Activated T-helper 1 cell treated with Interleukin-2 at 50 U/mL for 16 hours (primary cell): ENCODE measurements around the gene TMEM94.
A peak's percentile ranks its signal among the peaks of the same experiment; 100 is the strongest.

ENCODE experiments used
- DNase-seq: peaks from one replicate; pipeline ENCODE4 v3.0.0-alpha.2; 2020; ENCODE audit warnings: low read depth

TMEM94 gene

GRCh38 chr17:75525806-75526554 lies 69.5 kb downstream of the TMEM94 start:
- DNase-seq: no peak

GRCh38 chr17:75526555-75527270 lies 70.3 kb downstream of the TMEM94 start:
- no peak for DNase-seq

DNA sequence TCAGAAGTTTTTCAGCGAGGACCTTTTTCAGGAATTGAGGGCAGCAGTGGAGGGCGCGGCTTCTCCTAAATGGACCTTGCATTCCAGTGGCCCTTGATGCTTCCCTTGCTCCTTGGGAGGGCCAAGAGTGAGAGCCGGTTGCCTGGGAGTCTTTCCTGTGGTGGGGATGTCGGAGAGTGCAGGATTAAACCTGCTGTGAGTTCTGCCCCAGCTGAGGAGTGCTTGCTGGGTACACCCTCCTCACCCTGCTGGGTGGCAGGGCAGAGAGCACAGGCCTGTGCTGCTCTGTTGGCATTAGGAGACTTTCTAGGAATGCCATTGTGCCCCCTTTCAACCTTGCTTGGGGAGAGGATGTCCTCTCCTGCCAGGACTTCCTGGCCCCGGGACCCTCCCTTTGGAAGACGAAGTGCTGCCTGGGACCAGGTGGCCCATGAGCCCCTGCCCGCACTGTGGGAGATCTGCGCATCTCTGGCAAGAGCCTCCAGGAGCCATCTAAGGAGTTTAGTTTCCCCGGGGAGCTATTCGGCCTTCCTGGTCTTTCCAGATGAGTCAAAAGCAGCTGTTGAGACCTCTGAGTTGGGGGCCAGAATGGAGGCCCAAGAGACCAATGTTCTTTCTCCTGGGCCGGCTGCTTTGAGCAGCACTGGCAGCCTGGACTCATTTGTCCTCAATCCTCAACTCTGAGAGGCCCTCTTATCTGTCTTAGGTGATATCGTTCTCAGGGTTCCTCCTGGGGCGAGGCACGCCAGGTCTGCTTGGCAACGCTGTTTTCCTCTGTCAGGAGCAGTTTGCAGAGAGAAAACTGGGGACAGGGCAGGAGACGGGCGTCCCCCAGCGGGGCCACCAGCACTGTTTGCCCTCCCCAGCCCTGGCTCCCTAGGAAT lies 74.6 kb downstream of the TMEM94 start:
- DNase-seq: no peak

GRCh38 chr17:75531721-75532072 lies 75.3 kb downstream of the TMEM94 start:
- DNase-seq: no peak

DNA sequence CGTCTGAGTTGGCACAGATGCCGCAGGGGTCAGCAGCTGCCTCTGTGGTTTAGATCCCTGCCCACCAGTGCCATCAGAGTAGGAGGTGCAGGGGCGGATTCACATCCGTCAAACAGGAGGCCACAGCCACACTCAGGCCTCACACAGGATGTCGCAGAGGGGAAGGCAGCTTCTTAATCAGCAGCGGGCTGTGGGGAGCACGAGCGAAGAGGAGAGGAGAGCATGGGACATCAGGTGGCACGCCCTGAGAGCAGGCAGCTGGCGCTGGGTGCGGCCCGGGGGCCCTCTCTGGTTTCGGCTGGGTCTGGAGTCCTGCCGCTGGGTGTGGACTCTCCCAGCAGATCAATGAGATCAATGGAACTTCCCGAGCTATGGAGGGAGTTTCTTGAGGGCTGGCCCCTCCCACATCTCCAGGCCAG lies 78.7 kb downstream of the TMEM94 start:
- peak; percentile 41 for DNase-seq

DNA sequence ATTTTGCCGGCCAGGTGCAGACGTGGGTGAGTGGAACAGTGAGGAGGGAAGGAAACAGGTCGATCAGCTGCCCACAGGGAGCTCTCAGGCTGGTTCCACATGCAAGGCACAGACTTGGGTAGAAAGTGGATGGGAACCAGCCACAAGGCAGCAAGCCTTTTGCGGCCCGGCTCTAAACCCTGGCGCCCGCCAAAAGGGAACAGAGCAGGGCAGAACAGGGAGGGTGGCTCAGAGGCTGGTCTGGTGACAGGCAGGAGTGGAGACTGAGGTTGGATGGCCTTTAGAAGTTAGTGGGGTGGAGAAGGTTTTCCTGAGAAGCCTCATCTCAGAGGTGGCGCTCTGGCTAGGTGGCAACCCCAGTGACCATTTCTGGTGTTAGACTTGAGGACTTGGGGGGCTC lies 79.4 kb downstream of the TMEM94 start:
- DNase-seq: no peak

- no peak for DNase-seq
These were observed 79.9 kb downstream of the TMEM94 start for GRCh38 chr17:75536366-75536765.

GRCh38 chr17:75539967-75540729 lies 83.7 kb downstream of the TMEM94 start:
- DNase-seq: no peak

DNA sequence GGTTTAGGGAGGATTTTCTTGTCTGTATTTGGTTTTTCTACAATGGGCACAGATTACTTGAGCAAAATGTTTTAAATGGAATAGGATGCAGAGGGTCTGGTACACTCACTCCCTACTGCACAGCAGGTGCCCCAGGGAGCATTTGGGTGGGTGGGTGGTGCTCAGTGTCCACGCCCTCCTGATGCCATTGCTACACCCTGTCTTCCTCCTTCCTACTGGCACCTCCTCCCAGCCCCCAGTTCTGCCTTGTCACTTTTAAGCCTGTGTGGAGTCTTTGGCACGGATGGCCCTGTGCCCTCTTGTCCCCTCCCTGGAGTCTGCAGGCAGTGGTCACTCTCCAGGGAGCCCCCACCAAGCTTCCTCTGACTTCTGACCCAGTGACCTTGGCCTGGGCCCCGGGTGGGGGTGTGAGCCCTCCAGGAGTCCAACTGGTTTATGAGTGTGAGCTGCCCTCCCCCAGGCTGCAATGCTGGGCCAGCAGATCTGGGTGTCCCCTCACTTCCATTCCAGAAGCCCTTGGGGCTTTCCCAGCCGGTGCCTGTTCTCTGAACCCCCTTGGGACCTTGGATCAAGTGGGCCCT lies 84.6 kb downstream of the TMEM94 start:
- no peak for DNase-seq

- DNase-seq: no peak
These were observed 85.8 kb downstream of the TMEM94 start for GRCh38 chr17:75542229-75542628.

DNA sequence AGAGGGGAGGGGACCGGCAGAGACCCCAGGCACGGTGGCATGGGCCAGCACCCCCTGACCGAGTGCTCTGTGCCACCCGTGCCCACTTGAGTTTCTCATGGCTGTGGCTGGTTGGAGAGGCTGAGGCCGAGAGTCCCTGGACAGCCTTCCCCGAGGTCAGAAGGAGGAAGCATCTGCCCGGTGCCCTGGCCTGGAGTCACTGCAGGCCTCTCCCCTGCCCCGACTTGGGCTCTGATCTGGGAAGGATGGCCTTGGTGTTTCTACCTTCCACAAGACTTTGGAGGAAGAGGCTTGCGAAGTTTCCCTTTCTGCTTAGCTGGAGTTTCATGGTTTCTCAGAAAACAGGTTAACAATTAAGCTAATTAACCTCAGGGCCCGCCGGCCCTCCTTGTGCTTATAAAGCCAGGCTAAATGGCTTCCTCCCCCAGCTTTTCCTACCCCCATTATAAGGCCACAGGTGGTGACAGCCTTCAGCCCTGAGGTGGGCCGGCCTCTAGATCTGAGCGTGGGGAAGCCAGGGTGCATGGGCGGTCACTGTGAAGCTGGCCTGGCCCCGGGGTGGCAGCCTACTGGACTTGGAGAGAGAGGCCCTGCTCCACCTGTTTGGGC lies 86.4 kb downstream of the TMEM94 start:
- no peak for DNase-seq

DNA sequence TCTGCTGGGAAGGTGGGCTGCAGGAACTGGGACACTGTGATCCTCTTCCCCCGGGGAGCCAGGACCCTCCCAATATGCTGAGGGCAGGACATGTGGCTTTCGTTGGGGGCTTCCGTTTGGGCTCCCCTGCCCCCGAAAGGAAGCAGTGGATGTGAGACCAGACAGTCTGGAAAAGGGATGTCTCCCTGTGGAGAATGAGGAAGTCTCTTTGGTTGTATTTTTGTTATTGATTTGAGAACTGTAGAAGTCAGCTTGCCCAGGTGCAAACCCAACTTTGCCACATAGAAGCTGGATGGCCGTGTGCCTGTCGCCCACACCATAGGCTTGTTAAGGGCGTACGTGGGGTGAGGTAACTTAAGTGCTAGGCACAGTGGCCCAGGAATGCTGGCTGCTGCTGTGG lies 87.8 kb downstream of the TMEM94 start:
- DNase-seq: no peak

- DNase-seq: no peak
These were observed 89.7 kb downstream of the TMEM94 start for GRCh38 chr17:75546181-75546580.

DNA sequence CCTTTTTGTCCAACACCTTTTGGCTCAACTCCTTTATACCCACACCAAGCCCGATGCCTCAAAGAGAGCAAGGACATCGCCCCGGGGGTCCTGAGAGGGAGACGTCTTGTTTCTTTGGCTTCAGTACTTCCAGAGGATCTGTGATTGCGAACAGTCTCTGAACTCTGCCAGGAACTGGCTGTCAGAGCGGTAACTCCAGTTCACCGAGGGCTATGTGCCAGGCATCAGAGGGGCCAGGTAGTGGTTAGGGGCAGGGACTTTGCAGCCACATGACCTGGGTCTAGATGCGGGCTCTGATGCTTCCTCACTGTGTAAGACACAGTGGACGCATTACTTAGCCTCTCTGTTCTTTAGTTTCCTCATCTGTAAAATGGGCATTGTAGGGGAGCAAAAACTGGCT lies 90.7 kb downstream of the TMEM94 start:
- no peak for DNase-seq

DNA sequence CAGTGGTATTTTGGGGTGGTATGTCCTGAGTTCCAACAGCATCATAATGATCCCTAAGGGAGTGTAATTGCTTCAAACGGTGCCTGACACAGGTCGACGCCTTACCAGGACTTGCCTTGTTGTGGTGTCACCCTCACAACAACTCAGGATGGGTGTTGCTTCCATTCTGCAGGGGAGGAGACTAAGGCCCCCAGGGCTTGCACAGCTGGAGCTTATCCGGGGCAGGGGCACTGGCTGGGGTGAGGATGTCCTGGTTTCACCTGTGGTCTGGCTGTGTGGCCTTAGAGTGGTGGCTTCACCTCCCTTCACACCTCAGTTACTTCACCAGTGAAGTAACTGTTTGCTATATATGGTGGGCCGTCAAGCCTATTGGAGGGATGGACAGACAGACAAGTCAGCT lies 92.4 kb downstream of the TMEM94 start:
- no peak for DNase-seq
